Mucosa of descending colon (tissue), 3 donors: ENCODE results near the gene ADAMTS4. TPM values are rescaled to one million over a fixed set of nuclear protein-coding genes. Genes with fewer than 3 reads are reported as not detected.

Experiments used
- ATAC-seq: fragments of 200-7000 bp; cut with Tn5 transposase; one replicate; pipeline ENCODE4 v1.9.1; 2020; ENCODE audit warnings: mild to moderate bottlenecking, moderate library complexity
- DNase-seq, 3 donors: peaks; one replicate each; pipeline ENCODE4 v3.0.0-alpha.2; 2020
- H3K36me3 ChIP-seq: fragments of 200-600 bp; one replicate; pipeline ENCODE4 v1.8.0; 2021; ENCODE audit warnings: low read depth, mild to moderate bottlenecking
- H3K4me1 ChIP-seq: fragments of 200-600 bp; one replicate; pipeline ENCODE4 v1.8.0; 2021; ENCODE audit warnings: low read depth, mild to moderate bottlenecking
- H3K4me3 ChIP-seq: fragments of 200-600 bp; one replicate; pipeline ENCODE4 v1.8.0; 2021; ENCODE audit warnings: mild to moderate bottlenecking
- H3K9me3 ChIP-seq: fragments of 200-600 bp; one replicate; pipeline ENCODE4 v1.8.0; 2021; ENCODE audit warnings: mild to moderate bottlenecking
- CTCF ChIP-seq: fragments of 200-600 bp; IDR thresholded peaks from one replicate; pipeline ENCODE4 v1.8.0; 2022; ENCODE audit warnings: antibody characterized with exemption, mild to moderate bottlenecking
- intact Hi-C, 2 donors: fragments of 100-400 bp; cut with DNase I in 1 of 2; cut with micrococcal nuclease in 1 of 2; formaldehyde crosslinking; loops; one replicate each; pipeline versions ENCODE4 v1.11.0 to v1.11.1; 2022; cut with DNase I, micrococcal nuclease
- total RNA-seq, 3 donors: library from RNA; stranded (reverse); fragmentation: NEBNext Ultra II Directional in 2 of 3; extraction: Animal tissue kit (Norgen Biotek cat#: 25700) in 2 of 3; gene quantifications; one replicate each; pipeline versions ENCODE4 v1.2.1 to v1.2.4, GENCODE V29; 2021 to 2023
- donor health status: DM: no; HTN: no; CAD: no; lungs with moderate emphysema.
- donor health status: DM: no; HTN: no; CAD: no.
- donor health status: DM: no; HTN: yes; CAD: no.

Gene ADAMTS4
- total RNA-seq, 3 donors from 2014 or later = 0.96 to 7.2 (median 3.8) TPM

DNA sequence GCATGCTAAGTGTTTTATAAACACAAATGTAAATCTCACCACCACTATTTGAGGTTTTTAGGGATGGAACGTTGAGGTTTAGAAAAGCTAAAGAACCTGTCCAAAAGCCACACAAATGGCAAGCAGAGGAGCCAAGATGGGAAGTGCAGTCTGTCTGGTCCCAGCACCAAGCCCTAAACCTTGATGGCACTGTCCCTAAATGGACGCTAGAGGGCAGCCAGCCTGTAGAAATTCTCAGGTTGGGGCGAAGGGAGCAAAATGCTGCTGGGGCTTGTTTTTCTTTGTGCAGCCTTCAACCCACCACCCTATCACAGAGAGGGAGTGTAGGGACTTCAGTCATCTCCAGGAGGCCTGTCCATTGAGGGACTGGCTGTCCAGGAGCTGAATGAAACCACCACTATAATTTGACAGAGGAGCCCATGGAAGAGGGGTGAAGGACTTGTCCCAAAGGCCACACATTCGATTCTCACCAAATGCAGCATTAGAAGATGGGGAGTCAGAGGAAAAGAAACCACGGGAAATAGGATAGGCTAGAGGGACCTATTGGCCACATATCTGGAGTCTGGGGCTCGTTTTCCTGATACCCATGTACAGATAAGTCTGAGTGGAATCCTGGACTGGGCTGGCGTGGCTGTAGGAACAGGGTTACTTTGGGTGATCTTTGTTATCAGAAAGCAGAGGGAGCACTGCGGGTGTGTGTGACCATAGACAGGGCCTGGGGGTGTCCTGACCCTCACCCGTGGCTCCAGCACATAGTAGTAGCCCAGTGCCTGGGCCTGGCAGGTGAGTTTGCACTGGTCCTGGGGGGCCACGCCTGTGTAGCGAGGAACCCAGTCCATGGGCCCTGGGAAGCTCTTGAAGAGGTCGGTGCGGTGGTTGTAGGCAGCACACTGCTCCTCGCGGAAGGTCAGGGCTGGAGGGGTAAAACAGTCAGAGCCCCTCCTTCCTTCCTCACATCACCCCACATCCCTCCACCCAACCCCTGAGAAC, 6.1 kb downstream of the ADAMTS4 start:
- H3K4me1 ChIP-seq = peaks cover 2% of the 10 kb centered on the region
- no peaks in the 10 kb centered on the region for H3K36me3 ChIP-seq
- H3K9me3 ChIP-seq = no peaks in the 10 kb centered on the region
- H3K4me3 ChIP-seq = no peak overlapping the region
- ATAC-seq (peak; percentile 82), DNase-seq (peak in 2 of 3 donors; percentile 54 to 74)
- intact Hi-C loops = loop anchor here in 1 of 2 donors (10.0 kb wide), 1 partner anchor 192 kb away; no protein-coding TSS in a partner anchor
- TF ChIP-seq CTCF = peak; percentile 88

GRCh38 chr1:161191971-161192370, 6.9 kb downstream of the ADAMTS4 start:
- Histone ChIP-seq H3K4me3 (no peak overlapping the region), H3K4me1 (peaks cover 2% of the 10 kb centered on the region), H3K36me3 (no peaks in the 10 kb centered on the region), H3K9me3 (no peaks in the 10 kb centered on the region)
- no peak for TF ChIP-seq CTCF
- DNase-seq (peak in 1 of 3 donors; percentile 24), ATAC-seq (no peak)
- intact Hi-C loops = loop anchor here in 1 of 2 donors (10.0 kb wide), 1 partner anchor 193 kb away; no protein-coding TSS in a partner anchor

DNA sequence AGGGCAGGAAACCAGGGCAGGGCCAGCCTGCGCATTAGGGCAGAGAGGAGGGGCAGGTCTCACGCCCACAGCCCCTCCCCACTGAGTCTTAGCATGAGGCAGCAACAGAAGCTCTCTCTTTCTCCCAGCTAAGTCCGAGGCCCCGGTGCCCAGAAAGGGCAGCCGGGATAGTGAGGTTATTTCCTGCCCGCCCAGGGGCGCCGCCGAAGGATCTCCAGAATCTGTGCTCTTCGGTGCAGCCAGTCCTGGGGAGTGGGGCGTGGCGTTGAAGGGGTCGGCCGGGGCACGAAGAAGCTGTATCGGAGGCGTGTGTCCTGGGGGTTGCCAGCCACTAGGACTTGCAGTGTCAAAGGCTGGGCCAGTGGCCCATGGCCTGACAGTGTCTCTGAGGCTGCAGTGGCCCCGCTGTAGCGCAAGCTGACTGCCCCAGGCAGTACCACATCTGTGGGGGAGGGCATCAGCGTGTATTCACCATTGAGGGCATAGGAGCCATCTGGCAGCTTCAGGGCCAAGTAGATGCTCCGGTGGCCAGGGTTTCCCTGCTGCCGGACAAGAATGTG, 7.8 kb downstream of the ADAMTS4 start:
- Histone ChIP-seq H3K4me1 (no peaks in the 10 kb centered on the region), H3K9me3 (no peaks in the 10 kb centered on the region), H3K36me3 (no peaks in the 10 kb centered on the region), H3K4me3 (no peak overlapping the region)
- no peak for TF ChIP-seq CTCF
- intact Hi-C loops = loop anchor here in 1 of 2 donors (10.0 kb wide), 1 partner anchor 194 kb away; no protein-coding TSS in a partner anchor
- DNase-seq (peak in 1 of 3 donors; percentile 58), ATAC-seq (no peak)

DNA sequence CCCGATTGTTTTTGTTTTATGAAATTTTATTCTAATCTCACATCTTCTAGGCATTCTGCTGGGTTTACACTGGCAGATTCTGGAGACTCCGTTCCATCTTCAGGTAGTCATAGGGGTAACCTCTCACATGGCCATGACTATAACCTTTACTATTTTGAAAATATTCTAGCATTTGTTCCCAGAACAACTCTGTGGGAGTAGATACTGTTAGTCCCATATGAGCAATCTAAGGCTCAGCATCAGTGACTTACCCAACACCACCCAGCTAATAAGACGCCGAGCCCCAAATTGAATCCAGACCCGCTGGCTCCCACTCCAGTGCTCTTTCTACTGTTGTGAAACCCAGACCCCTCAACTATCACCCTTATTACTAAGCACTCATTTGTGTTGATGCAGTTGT, 9.8 kb downstream of the ADAMTS4 start:
- intact Hi-C loops = no loop called here
- no peaks in the 10 kb centered on the region for H3K36me3 ChIP-seq
- no peak overlapping the region for H3K4me3 ChIP-seq
- no peak for ATAC-seq
- no peak for TF ChIP-seq CTCF
- H3K9me3 ChIP-seq = no peaks in the 10 kb centered on the region
- peak in 1 of 3 donors; percentile 15 for DNase-seq
- H3K4me1 ChIP-seq = no peaks in the 10 kb centered on the region

DNA sequence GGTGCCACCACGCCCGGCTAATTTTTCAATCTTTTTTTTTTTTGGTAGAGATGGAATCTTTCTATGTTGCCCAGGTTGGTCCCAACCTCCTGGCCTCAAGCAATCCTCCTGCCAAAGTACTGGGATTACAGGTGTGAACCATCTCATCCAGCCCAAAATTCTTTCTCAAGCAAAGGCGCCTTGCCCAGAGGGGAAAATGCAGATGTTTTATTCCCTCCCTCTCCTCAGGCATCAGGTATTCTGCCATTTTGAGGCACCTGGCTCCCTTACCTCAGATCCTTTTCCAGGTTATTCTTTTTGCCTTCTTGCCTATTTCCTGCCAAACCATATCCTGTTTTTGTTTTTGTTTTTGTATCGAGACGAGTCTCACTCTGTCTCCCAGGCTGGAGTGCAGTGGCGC, 10.5 kb downstream of the ADAMTS4 start:
- no peak for TF ChIP-seq CTCF

More for the DNA sequence above, 10.5 kb downstream of the ADAMTS4 start:
- intact Hi-C loops = no loop called here
- no peaks in the 10 kb centered on the region for H3K4me1 ChIP-seq
- no peak overlapping the region for H3K4me3 ChIP-seq
- H3K9me3 ChIP-seq = no peaks in the 10 kb centered on the region
- DNase-seq (no peak), ATAC-seq (no peak)
- H3K36me3 ChIP-seq = no peaks in the 10 kb centered on the region
